Lower lobe of right lung (tissue), 2 donors: Measurements from ENCODE around the gene SCNN1G. TPM values are rescaled to one million over a fixed set of nuclear protein-coding genes. Genes with fewer than 3 reads are reported as not detected.

ENCODE experiments used
- ATAC-seq, 2 donors: fragments of 200-7000 bp; cut with Tn5 transposase; one replicate each; pipeline ENCODE4 v1.9.1; 2020 to 2022; ENCODE audit warnings: mild to moderate bottlenecking in 2 of 2, moderate library complexity in 2 of 2
- DNase-seq: peaks from one replicate; pipeline ENCODE4 v3.0.0-alpha.2; 2020
- H3K27ac ChIP-seq: fragments of 200-600 bp; one replicate; pipeline ENCODE4 v1.8.0; 2022
- H3K27me3 ChIP-seq: fragments of 200-600 bp; one replicate; pipeline ENCODE4 v1.8.0; 2022; ENCODE audit warnings: low read depth
- H3K36me3 ChIP-seq: fragments of 200-600 bp; one replicate; pipeline ENCODE4 v1.8.0; 2022; ENCODE audit warnings: mild to moderate bottlenecking
- H3K4me1 ChIP-seq: fragments of 200-600 bp; one replicate; pipeline ENCODE4 v1.8.0; 2022
- H3K4me3 ChIP-seq: fragments of 200-600 bp; one replicate; pipeline ENCODE4 v1.8.0; 2022; ENCODE audit warnings: mild to moderate bottlenecking
- H3K9me3 ChIP-seq: fragments of 200-600 bp; one replicate; pipeline ENCODE4 v1.8.0; 2022
- intact Hi-C: fragments of 100-400 bp; cut with DNase I; formaldehyde crosslinking; loops from one replicate; pipeline ENCODE4 v1.11.0; 2022
- total RNA-seq: library from RNA; stranded (reverse); fragmentation: NEBNext Ultra II Directional; extraction: Animal tissue kit (Norgen Biotek cat#: 25700); gene quantifications from one replicate; pipeline ENCODE4 v1.2.1, GENCODE V29; 2021
- TF ChIP-seq, protein P1 (sequence below): fragments of 200-600 bp; IDR thresholded peaks from one replicate; pipeline ENCODE4 v1.8.0; 2022; ENCODE audit warnings: antibody characterized with exemption, mild to moderate bottlenecking
- donor health status: DM: no; HTN: yes; CAD: no; lungs with severe emphysema.

Gene SCNN1G
- total RNA-seq, 1 donor from 2014 or later: 7.6 TPM

GRCh38 chr16:23225109-23225508, 42.6 kb downstream of the SCNN1G start:
- no peak overlapping the region for H3K27ac ChIP-seq
- no peaks in the 10 kb centered on the region for H3K27me3 ChIP-seq
- intact Hi-C loops: no loop called here
- H3K4me1 ChIP-seq: no peaks in the 10 kb centered on the region
- TF ChIP-seq, protein P1, sequence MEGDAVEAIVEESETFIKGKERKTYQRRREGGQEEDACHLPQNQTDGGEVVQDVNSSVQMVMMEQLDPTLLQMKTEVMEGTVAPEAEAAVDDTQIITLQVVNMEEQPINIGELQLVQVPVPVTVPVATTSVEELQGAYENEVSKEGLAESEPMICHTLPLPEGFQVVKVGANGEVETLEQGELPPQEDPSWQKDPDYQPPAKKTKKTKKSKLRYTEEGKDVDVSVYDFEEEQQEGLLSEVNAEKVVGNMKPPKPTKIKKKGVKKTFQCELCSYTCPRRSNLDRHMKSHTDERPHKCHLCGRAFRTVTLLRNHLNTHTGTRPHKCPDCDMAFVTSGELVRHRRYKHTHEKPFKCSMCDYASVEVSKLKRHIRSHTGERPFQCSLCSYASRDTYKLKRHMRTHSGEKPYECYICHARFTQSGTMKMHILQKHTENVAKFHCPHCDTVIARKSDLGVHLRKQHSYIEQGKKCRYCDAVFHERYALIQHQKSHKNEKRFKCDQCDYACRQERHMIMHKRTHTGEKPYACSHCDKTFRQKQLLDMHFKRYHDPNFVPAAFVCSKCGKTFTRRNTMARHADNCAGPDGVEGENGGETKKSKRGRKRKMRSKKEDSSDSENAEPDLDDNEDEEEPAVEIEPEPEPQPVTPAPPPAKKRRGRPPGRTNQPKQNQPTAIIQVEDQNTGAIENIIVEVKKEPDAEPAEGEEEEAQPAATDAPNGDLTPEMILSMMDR: no peak
- no peaks in the 10 kb centered on the region for H3K36me3 ChIP-seq
- DNase-seq: no peak
- ATAC-seq: no peak
- H3K4me3 ChIP-seq: no peak overlapping the region
- no peaks in the 10 kb centered on the region for H3K9me3 ChIP-seq

DNA sequence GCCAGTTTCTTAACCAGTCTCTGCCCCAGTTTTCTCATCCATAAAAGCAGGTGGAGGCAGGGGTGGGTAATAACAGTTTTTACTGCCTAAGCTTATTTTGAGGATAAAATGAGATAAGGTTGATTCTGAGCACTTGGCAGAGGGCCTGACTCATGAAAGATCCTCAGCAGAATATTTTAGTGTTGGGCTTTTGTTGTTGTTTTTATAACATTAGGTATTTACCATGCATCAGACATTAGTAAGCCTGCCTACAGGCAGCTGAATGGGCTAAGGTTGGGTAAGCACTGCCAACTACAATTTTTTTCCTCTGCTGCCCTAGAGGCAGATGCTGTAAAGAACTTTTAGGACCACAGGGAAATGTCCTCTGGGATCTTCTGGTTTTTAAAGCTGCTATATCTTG, 43.1 kb downstream of the SCNN1G start:
- Histone ChIP-seq H3K27me3 (no peaks in the 10 kb centered on the region), H3K36me3 (no peaks in the 10 kb centered on the region), H3K4me3 (no peak overlapping the region), H3K4me1 (no peaks in the 10 kb centered on the region), H3K27ac (no peak overlapping the region), H3K9me3 (no peaks in the 10 kb centered on the region)
- intact Hi-C loops: no loop called here
- ATAC-seq: no peak
- TF ChIP-seq, protein P1: no peak
- no peak for DNase-seq

DNA sequence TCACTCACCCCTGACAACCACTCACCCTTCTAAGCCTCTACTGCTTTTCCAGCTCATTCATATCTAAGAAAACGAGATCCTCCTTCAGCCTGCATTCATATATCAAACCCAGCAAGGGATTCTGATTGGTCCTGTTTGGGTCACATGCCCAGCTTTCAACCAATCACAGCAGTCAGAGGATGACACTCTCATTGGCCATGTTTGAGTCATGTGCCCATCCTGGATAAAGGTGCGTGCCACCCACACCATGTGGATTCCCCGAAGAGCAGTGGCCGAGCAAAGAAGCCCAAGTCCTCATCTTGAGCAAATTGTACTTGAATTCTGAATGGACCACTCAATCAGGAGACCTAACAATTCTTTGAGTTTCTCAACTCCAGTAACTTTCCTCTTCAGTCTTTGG, 45.0 kb downstream of the SCNN1G start:
- H3K36me3 ChIP-seq: no peaks in the 10 kb centered on the region
- TF ChIP-seq, protein P1: no peak
- DNase-seq (no peak), ATAC-seq (no peak)
- H3K9me3 ChIP-seq: no peaks in the 10 kb centered on the region
- intact Hi-C loops: no loop called here
- H3K4me3 ChIP-seq: no peak overlapping the region
- no peak overlapping the region for H3K27ac ChIP-seq
- H3K4me1 ChIP-seq: no peaks in the 10 kb centered on the region
- H3K27me3 ChIP-seq: no peaks in the 10 kb centered on the region

DNA sequence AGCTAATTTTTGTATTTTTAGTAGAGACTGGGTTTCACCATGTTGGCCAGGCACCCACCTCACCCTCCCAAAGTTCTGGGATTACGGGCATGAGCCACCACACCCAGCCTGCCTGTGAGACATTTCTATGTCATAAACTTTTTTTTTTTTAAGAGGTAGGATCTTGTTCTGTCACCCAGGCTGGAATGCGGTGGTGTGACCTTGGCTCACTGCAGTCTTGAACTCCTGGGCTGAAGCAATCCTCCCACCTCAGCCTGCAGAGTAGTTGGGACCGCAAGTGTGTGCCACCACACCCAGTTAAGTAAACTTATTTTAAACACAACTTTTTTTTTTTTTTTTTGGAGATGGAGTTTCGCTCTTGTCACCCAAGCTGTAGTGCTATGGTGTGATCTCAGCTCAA, 47.2 kb downstream of the SCNN1G start:
- DNase-seq (no peak), ATAC-seq (no peak)
- no peaks in the 10 kb centered on the region for H3K4me1 ChIP-seq
- no peak overlapping the region for H3K4me3 ChIP-seq
- H3K9me3 ChIP-seq: no peaks in the 10 kb centered on the region
- intact Hi-C loops: no loop called here
- TF ChIP-seq, protein P1: no peak
- no peaks in the 10 kb centered on the region for H3K27me3 ChIP-seq
- H3K27ac ChIP-seq: no peak overlapping the region
- H3K36me3 ChIP-seq: no peaks in the 10 kb centered on the region

- DNase-seq (no peak), ATAC-seq (no peak)
- intact Hi-C loops: no loop called here
- no peaks in the 10 kb centered on the region for H3K36me3 ChIP-seq
- H3K27ac ChIP-seq: no peak overlapping the region
- TF ChIP-seq, protein P1: no peak
- no peaks in the 10 kb centered on the region for H3K4me1 ChIP-seq
- H3K4me3 ChIP-seq: no peak overlapping the region
- H3K9me3 ChIP-seq: no peaks in the 10 kb centered on the region
- H3K27me3 ChIP-seq: no peaks in the 10 kb centered on the region
Observed at GRCh38 chr16:23232806-23233205, 50.3 kb downstream of the SCNN1G start.

DNA sequence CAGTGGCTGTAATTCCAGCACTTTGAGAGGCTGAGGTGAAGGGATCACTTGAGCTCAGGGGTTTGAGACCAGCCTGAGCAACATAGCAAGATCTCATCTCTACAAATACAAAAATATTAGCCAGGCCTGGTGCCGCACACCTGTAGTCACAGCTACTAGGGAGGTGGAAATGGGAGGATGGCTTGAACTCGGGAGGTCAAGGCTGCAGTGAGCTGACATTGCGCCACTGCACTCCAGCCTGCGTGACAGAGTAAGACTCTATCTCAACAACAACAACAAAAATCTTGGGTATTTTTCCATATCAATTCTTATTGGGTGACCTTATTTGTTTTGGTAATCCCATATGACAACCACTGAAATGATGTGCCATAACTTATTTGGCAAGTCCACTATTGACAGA, 52.6 kb downstream of the SCNN1G start:
- TF ChIP-seq, protein P1: no peak
- no peak for DNase-seq
- intact Hi-C loops: no loop called here
- Histone ChIP-seq H3K36me3 (no peaks in the 10 kb centered on the region), H3K9me3 (no peaks in the 10 kb centered on the region), H3K27me3 (no peaks in the 10 kb centered on the region), H3K4me3 (no peak overlapping the region), H3K4me1 (no peaks in the 10 kb centered on the region), H3K27ac (no peak overlapping the region)
- ATAC-seq: no peak
